NCI-H1930 (cell line): Measurements from ENCODE around the gene LMTK3.
A peak's percentile ranks its signal among the peaks of the same experiment; 100 is the strongest.
"Not testable (repeated sequence)": the region's sequence is repeated elsewhere in the genome, so short reads cannot be mapped to it uniquely, and the experiment has no call there.

Source experiments
- DNase-seq, 2 experiments: peaks; one replicate each; lab custom pipeline; 2025; lab: John Stamatoyannopoulos, UW

LMTK3 gene

GRCh38 chr19:48541813-48542212 is 30.2 kb upstream of the LMTK3 start:
- no peak for DNase-seq

GRCh38 chr19:48540110-48540509 is 28.5 kb upstream of the LMTK3 start:
- DNase-seq = peak in 1 of 2 experiments; percentile 30

GRCh38 chr19:48539503-48540096 is 28.0 kb upstream of the LMTK3 start:
- DNase-seq = peak in 1 of 2 experiments; percentile 64

GRCh38 chr19:48538057-48538456 is 26.4 kb upstream of the LMTK3 start:
- DNase-seq = not testable (repeated sequence)

- DNase-seq = no peak
Observed at GRCh38 chr19:48537541-48537940, 25.9 kb upstream of the LMTK3 start.

- no peak for DNase-seq
Observed at GRCh38 chr19:48533770-48534169, 22.1 kb upstream of the LMTK3 start.

GRCh38 chr19:48530770-48531169 is 19.1 kb upstream of the LMTK3 start:
- DNase-seq = no peak

GRCh38 chr19:48530066-48530720 is 18.6 kb upstream of the LMTK3 start:
- DNase-seq = no peak

GRCh38 chr19:48529156-48529555 is 17.5 kb upstream of the LMTK3 start:
- no peak for DNase-seq

- DNase-seq = no peak
Observed at GRCh38 chr19:48524732-48525131, 13.1 kb upstream of the LMTK3 start.

GRCh38 chr19:48524221-48524620 is 12.6 kb upstream of the LMTK3 start:
- no peak for DNase-seq

- DNase-seq = no peak
Observed at GRCh38 chr19:48520134-48520533, 8.5 kb upstream of the LMTK3 start.

- not testable (repeated sequence) for DNase-seq
Observed at GRCh38 chr19:48519426-48519825, 7.8 kb upstream of the LMTK3 start.

- no peak for DNase-seq
Observed at GRCh38 chr19:48518207-48518606, 6.6 kb upstream of the LMTK3 start.

GRCh38 chr19:48516536-48516935 is 4.9 kb upstream of the LMTK3 start:
- no peak for DNase-seq

- no peak for DNase-seq
Observed at GRCh38 chr19:48514123-48514458, 2.5 kb upstream of the LMTK3 start.

- DNase-seq = peak; percentile 82 to 86
Observed at GRCh38 chr19:48513289-48514122, 1.9 kb upstream of the LMTK3 start.

- DNase-seq = no peak
Observed at GRCh38 chr19:48512504-48513288, 1.1 kb upstream of the LMTK3 start.

- DNase-seq = no peak
Observed at GRCh38 chr19:48511321-48511731, 309 bp downstream of the LMTK3 start.

GRCh38 chr19:48510421-48511268 is 990 bp downstream of the LMTK3 start:
- peak in 1 of 2 experiments; percentile 58 for DNase-seq

GRCh38 chr19:48509467-48510194 is 2.0 kb downstream of the LMTK3 start:
- DNase-seq = no peak
